T-helper 1 cell treated with Interleukin-12 subunit alpha and Interleukin-12 subunit beta and Interleukin-4 antibody, amounts not matched to agents 30 μg/mL and 1 μg/mL, for 36 hours (primary cell): ENCODE measurements around the gene CCL25.

Experiments
- H3K27ac Mint-ChIP-seq: one replicate; pipeline ENCODE4 v1.8.0; 2021; ENCODE audit warnings: mild to moderate bottlenecking, mixed read lengths
- H3K27me3 Mint-ChIP-seq: one replicate; pipeline ENCODE4 v1.8.0; 2021; ENCODE audit warnings: low read depth, mixed read lengths
- H3K36me3 Mint-ChIP-seq: one replicate; pipeline ENCODE4 v1.8.0; 2021; ENCODE audit warnings: low read depth, mixed read lengths
- H3K4me1 Mint-ChIP-seq: one replicate; pipeline ENCODE4 v1.8.0; 2021; ENCODE audit warnings: low read depth, mixed read lengths
- H3K4me3 Mint-ChIP-seq: one replicate; pipeline ENCODE4 v1.8.0; 2021; ENCODE audit warnings: mild to moderate bottlenecking, moderate library complexity, mixed read lengths
- H3K9me3 Mint-ChIP-seq: one replicate; pipeline ENCODE4 v1.8.0; 2021; ENCODE audit warnings: mixed read lengths

CCL25 gene

GRCh38 chr19:8107301-8107903 is 54.8 kb downstream of the CCL25 start:
- no peak overlapping the region for H3K27ac Mint-ChIP-seq
- H3K36me3 Mint-ChIP-seq: no peaks in the 10 kb centered on the region
- no peaks in the 10 kb centered on the region for H3K4me1 Mint-ChIP-seq
- no peak overlapping the region for H3K4me3 Mint-ChIP-seq
- H3K27me3 Mint-ChIP-seq: no peaks in the 10 kb centered on the region
- H3K9me3 Mint-ChIP-seq: no peaks in the 10 kb centered on the region

GRCh38 chr19:8108560-8109445 is 56.2 kb downstream of the CCL25 start:
- Mint-ChIP-seq H3K27me3 (no peaks in the 10 kb centered on the region), H3K36me3 (no peaks in the 10 kb centered on the region), H3K27ac (no peak overlapping the region), H3K4me1 (no peaks in the 10 kb centered on the region), H3K4me3 (no peak overlapping the region), H3K9me3 (no peaks in the 10 kb centered on the region)

GRCh38 chr19:8109455-8109854 is 56.9 kb downstream of the CCL25 start:
- H3K27me3 Mint-ChIP-seq: no peaks in the 10 kb centered on the region
- no peak overlapping the region for H3K27ac Mint-ChIP-seq
- H3K4me1 Mint-ChIP-seq: no peaks in the 10 kb centered on the region
- H3K4me3 Mint-ChIP-seq: no peak overlapping the region
- no peaks in the 10 kb centered on the region for H3K36me3 Mint-ChIP-seq
- H3K9me3 Mint-ChIP-seq: no peaks in the 10 kb centered on the region

GRCh38 chr19:8109890-8110662 is 57.5 kb downstream of the CCL25 start:
- H3K4me3 Mint-ChIP-seq: no peak overlapping the region
- H3K27me3 Mint-ChIP-seq: no peaks in the 10 kb centered on the region
- no peaks in the 10 kb centered on the region for H3K36me3 Mint-ChIP-seq
- no peaks in the 10 kb centered on the region for H3K4me1 Mint-ChIP-seq
- no peak overlapping the region for H3K27ac Mint-ChIP-seq
- H3K9me3 Mint-ChIP-seq: no peaks in the 10 kb centered on the region

- Mint-ChIP-seq H3K36me3 (no peaks in the 10 kb centered on the region), H3K4me3 (no peak overlapping the region), H3K27me3 (no peaks in the 10 kb centered on the region), H3K9me3 (no peaks in the 10 kb centered on the region), H3K4me1 (no peaks in the 10 kb centered on the region), H3K27ac (no peak overlapping the region)
Measured at GRCh38 chr19:8110931-8111330, 58.4 kb downstream of the CCL25 start.

- Mint-ChIP-seq H3K4me1 (no peaks in the 10 kb centered on the region), H3K9me3 (no peaks in the 10 kb centered on the region), H3K27ac (no peak overlapping the region), H3K4me3 (no peak overlapping the region), H3K27me3 (no peaks in the 10 kb centered on the region), H3K36me3 (no peaks in the 10 kb centered on the region)
Measured at GRCh38 chr19:8111376-8111775, 58.8 kb downstream of the CCL25 start.
